Measurements from ENCODE around the gene COL11A2. TPM values are rescaled to one million over a fixed set of nuclear protein-coding genes. Genes with fewer than 3 reads are reported as not detected.

The COL11A2 gene
- total RNA-seq, 1 experiment from 2014 or later: 0.58 TPM

- TF ChIP-seq CTCF (conservative IDR thresholded peaks at IDR 0.05; ENCODE audit: low read depth, low read length) (no peak), EZH2 (IDR thresholded peaks at IDR 0.05; ENCODE audit: low read length, unreplicated experiment) (no peak), EZH2phosphoT487 (IDR thresholded peaks at IDR 0.05; ENCODE audit: borderline replicate concordance, low read length) (no peak)
- ChIA-PET POLR2A (ENCODE audit: unreplicated experiment) (no interaction called here), CTCF (no interaction called here)
- Histone ChIP-seq H3K4me3 (ENCODE audit: low read length) (no peak overlapping the region), H3K9me2 (replicated peaks; ENCODE audit: low read length) (no peaks in the 10 kb centered on the region), H3K36me3 (ENCODE audit: low read depth, low read length) (no peaks in the 10 kb centered on the region), H3K4me2 (ENCODE audit: low read length) (no peak overlapping the region), H3K79me2 (ENCODE audit: low read length) (no peaks in the 10 kb centered on the region), H3K9me3 (ENCODE audit: low read length) (no peaks in the 10 kb centered on the region), H3K27me3 (ENCODE audit: low read length) (peaks cover 37% of the 10 kb centered on the region), H4K20me1 (ENCODE audit: low read length) (no peaks in the 10 kb centered on the region), H3F3A (ENCODE audit: low read length, unreplicated experiment) (no peaks in the 10 kb centered on the region), H3K4me1 (ENCODE audit: insufficient read depth, low read length) (no peaks in the 10 kb centered on the region), H3K27ac (ENCODE audit: low read length) (no peak overlapping the region), H2AFZ (ENCODE audit: low read length) (no peak overlapping the region), H3K9ac (ENCODE audit: low read length) (no peak overlapping the region)
- ATAC-seq (no peak), DNase-seq (no peak)
- intact Hi-C loops (cut with micrococcal nuclease): no loop called here
- no TSS peak for BruUV-seq (replicated peaks)
These were observed 45.5 kb upstream of the COL11A2 start for GRCh38 chr6:33237741-33238140.

GRCh38 chr6:33236852-33237251, 44.6 kb upstream of the COL11A2 start:
- no peak overlapping the region for H2AFZ ChIP-seq (ENCODE audit: low read length)
- intact Hi-C loops (cut with micrococcal nuclease): no loop called here
- H3K36me3 ChIP-seq (ENCODE audit: low read depth, low read length): no peaks in the 10 kb centered on the region
- DNase-seq: no peak
- no TSS peak for BruUV-seq (replicated peaks)
- ChIA-PET CTCF (no interaction called here), POLR2A (ENCODE audit: unreplicated experiment) (no interaction called here)
- no peak overlapping the region for H3K4me3 ChIP-seq (ENCODE audit: low read length)
- H3K4me1 ChIP-seq (ENCODE audit: insufficient read depth, low read length): no peaks in the 10 kb centered on the region
- H3K4me2 ChIP-seq (ENCODE audit: low read length): no peak overlapping the region
- H3K27me3 ChIP-seq (ENCODE audit: low read length): peaks cover 38% of the 10 kb centered on the region
- H3K9me2 ChIP-seq (replicated peaks; ENCODE audit: low read length): no peaks in the 10 kb centered on the region
- TF ChIP-seq EZH2phosphoT487 (IDR thresholded peaks at IDR 0.05; ENCODE audit: borderline replicate concordance, low read length) (no peak), CTCF (conservative IDR thresholded peaks at IDR 0.05; ENCODE audit: low read depth, low read length) (no peak), EZH2 (IDR thresholded peaks at IDR 0.05; ENCODE audit: low read length, unreplicated experiment) (no peak)
- H3K9me3 ChIP-seq (ENCODE audit: low read length): no peaks in the 10 kb centered on the region
- ATAC-seq: no peak
- no peaks in the 10 kb centered on the region for H4K20me1 ChIP-seq (ENCODE audit: low read length)
- no peaks in the 10 kb centered on the region for H3F3A ChIP-seq (ENCODE audit: low read length, unreplicated experiment)
- H3K9ac ChIP-seq (ENCODE audit: low read length): no peak overlapping the region
- H3K79me2 ChIP-seq (ENCODE audit: low read length): no peaks in the 10 kb centered on the region
- H3K27ac ChIP-seq (ENCODE audit: low read length): no peak overlapping the region

- H3F3A ChIP-seq (ENCODE audit: low read length, unreplicated experiment): no peaks in the 10 kb centered on the region
- no peaks in the 10 kb centered on the region for H3K4me1 ChIP-seq (ENCODE audit: insufficient read depth, low read length)
- BruUV-seq (replicated peaks): no TSS peak
- no peak overlapping the region for H3K4me3 ChIP-seq (ENCODE audit: low read length)
- DNase-seq (no peak), ATAC-seq (no peak)
- no peak overlapping the region for H3K9ac ChIP-seq (ENCODE audit: low read length)
- H3K27ac ChIP-seq (ENCODE audit: low read length): no peak overlapping the region
- no peak overlapping the region for H3K4me2 ChIP-seq (ENCODE audit: low read length)
- no peaks in the 10 kb centered on the region for H3K9me3 ChIP-seq (ENCODE audit: low read length)
- no peaks in the 10 kb centered on the region for H3K9me2 ChIP-seq (replicated peaks; ENCODE audit: low read length)
- H3K36me3 ChIP-seq (ENCODE audit: low read depth, low read length): no peaks in the 10 kb centered on the region
- no peaks in the 10 kb centered on the region for H3K79me2 ChIP-seq (ENCODE audit: low read length)
- intact Hi-C loops (cut with micrococcal nuclease): no loop called here
- H3K27me3 ChIP-seq (ENCODE audit: low read length): peaks cover 41% of the 10 kb centered on the region
- no peak for TF ChIP-seq EZH2phosphoT487 (IDR thresholded peaks at IDR 0.05; ENCODE audit: borderline replicate concordance, low read length)
- ChIA-PET CTCF (no interaction called here), POLR2A (ENCODE audit: unreplicated experiment) (no interaction called here)
- no peak overlapping the region for H2AFZ ChIP-seq (ENCODE audit: low read length)
- no peaks in the 10 kb centered on the region for H4K20me1 ChIP-seq (ENCODE audit: low read length)
These were observed 44.1 kb upstream of the COL11A2 start for GRCh38 chr6:33236328-33236727.

Data from PC-3 (cell line).